Activated naive CD8-positive, alpha-beta T cell treated with anti-CD3 and anti-CD28 coated beads, Interleukin-2, amount 50 U/mL, for 16 hours (primary cell): ENCODE results near the gene SHISA4.
"Not testable (repeated sequence)": the region's sequence is repeated elsewhere in the genome, so short reads cannot be mapped to it uniquely, and the experiment has no call there.

ENCODE experiments used
- DNase-seq: peaks from one replicate; pipeline ENCODE4 v3.0.0-alpha.2; 2020; ENCODE audit warnings: low read depth, low spot score

Gene SHISA4

DNA sequence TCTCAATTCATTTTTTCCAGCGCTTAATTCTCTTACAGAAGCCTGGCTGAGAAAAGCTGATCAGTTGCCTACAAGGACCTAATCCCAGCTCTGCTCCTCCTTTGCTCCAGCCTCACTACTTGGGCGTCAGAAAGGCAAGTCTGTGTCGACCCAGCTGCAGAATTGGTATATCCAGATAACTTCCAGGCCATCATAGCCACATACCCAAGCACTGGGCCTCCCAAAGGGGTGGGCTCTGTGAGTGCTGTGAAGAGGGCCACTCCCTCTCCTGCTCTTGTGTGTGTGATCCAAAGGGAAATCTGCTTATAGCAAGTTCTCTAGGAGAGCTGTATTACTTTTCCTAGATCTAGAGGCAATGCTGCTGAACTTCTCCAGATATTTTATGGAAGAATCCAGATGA lies 39.6 kb downstream of the SHISA4 start:
- DNase-seq = no peak

- no peak for DNase-seq
Observed at GRCh38 chr1:201930137-201930536, 41.4 kb downstream of the SHISA4 start.

DNA sequence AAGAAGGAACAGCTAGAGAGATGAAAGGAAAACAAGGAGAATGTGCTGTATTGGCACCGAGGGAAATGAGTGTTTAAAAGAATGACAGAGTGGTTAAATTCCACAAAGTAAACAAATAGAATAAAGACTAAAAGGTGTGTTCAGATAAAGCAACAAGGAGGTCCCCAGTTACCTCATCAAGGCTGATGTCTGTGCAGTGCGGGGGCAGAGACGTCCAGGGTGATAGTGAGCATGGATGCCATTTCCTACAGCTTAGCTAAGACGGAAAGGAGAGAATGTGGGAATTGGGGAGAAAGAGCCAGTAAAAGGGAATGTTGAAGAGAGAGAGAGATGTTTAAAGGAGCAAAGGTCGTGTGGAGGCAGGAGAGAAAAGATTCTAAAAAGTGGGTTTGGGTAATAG lies 42.1 kb downstream of the SHISA4 start:
- no peak for DNase-seq

DNA sequence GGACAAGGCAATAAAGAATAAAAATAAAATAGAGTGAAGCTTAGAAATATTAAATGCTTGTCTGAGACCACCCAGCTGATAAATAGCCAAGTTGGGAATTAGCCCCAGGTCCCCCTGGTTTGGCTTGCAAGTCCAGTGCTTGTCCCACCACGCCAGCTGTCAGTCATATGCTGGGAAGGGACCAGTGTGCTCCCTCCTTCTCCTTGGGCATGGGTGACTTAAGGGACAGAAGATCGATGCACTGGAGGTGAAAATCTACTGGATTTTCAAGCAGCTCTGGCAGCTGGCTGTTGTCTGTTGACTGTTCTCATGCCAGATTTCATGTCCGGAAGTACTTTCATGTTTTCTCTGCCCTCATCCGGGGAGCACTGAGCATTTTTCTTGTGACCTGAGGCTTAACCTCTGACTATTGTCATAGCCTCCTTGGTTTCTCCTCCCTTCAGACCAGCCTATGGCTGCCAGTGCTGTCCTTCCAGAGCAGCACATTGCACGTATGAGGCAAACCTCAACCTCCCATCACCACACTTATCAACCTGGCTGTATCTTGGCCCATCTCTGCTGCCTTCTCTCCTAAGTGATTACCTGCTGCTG lies 45.2 kb downstream of the SHISA4 start:
- DNase-seq = no peak

DNA sequence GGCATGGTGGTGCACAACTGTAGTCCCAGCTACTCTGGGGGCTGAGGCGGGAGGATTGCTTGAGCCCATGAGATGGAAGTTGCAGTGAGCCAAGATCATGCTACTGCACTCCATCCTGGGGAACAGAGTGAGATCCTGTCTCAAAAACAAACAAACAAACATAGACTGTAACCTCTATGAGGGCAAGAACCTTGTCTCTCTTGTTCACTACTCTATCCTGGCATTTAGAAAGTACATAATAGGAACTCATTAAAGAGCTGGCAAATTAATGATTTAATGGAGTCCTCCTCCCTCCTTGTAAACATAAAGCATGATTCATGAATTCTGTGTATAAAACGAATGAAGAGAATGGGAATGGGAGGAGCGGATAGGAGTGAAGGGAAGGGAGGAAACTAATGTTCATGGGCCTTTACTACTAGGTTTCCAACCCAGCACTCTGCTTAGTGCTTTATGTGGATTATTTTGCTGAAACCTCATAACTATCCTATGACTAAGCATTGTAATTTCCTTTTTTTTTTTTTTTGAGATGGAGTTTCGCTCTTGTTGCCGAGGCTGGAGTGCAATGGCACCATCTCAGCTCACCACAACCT lies 49.0 kb downstream of the SHISA4 start:
- no peak for DNase-seq

DNA sequence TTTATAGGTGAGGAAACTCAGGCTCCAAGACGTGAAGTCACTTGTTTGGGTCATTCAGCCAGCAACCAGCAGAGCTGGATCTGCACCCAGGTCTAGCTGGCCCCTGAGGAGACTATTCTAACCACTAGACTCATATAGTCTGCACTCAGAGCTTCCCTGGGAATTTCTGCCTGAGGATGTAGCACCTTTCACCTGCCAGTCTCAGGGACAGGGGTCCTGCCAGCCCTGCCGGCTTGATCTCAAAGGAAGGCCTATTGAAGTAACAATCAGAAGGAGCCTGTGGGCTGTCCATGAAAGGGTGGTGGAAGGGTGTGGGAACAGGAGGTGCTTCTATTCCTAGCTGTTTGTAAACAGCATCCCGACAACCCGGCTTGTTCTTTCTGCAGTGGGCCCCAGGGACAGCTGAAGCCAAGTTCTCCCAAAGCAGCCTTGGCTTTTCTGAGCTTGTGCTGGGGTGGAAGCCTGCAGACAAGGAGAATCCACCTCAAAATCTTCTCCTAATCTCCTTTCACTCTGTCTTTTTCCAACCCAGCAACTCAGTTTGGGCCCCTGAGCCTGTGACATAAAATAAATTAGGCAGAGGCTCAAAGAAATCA lies 49.8 kb downstream of the SHISA4 start:
- DNase-seq = no peak

DNA sequence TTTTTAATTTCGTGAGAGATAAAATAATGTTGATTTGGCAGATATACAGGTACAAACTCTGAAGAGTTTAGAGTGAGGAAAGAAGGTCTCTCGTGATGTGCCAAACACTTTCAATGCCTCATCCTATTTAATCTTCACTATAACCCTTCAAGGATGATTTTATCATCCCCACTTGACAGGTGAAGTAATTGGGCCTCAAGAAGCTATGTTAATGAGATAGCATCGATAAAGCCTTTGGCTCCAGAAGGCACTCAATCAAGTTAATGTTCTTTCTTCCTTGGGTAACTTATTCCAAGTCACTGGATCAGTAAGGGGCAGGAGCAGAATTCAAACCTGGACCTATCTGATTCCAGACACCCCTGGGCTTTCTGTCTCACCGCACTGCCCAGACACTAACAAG lies 50.5 kb downstream of the SHISA4 start:
- no peak for DNase-seq

DNA sequence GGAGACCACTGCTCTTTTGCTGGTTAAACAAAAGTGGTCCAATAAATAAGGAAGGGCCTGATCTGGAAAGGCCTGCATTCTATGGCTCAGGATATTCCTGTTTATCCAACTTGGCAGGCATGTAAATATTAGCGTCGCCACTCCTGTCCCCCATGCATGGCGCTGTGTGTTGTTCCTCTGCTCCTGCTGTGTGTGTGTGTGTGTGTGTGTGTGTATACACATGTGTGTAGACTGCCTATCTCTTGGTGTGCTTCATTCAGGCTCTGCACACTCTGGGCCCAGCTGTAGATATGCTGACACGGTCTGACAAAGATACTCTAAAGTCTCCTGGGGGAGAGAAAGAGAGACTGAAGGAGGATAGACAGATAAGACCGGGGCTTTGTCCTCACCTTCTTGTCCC lies 50.9 kb downstream of the SHISA4 start:
- DNase-seq = no peak

- not testable (repeated sequence) for DNase-seq
Observed at GRCh38 chr1:201940316-201940715, 51.6 kb downstream of the SHISA4 start.

- no peak for DNase-seq
Observed at GRCh38 chr1:201941420-201942128, 52.9 kb downstream of the SHISA4 start.

DNA sequence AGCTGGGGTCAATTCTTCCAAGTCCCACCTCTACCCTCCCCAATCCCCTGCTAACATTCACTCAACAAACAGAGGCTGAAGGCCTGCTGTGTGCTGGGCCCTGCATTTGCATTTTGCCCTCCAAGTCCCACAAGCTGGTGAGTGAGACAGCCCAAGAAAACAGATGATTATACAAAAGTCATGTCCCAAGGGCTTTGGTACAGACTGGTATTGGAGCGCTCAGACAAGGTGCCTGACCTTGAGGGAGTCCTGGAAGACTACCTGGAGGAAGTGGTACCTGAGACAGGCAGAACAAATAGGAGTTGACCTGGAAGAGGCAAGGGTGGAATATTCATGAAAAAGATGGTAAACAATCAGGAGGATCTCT lies 53.4 kb downstream of the SHISA4 start:
- DNase-seq = no peak
